Fibroblast of mammary gland (primary cell): ENCODE measurements around the gene DHRS9.

Experiments
- DNase-seq: peaks from one replicate; pipeline ENCODE4 v3.0.0-alpha.2; 2010; ENCODE audit warnings: low read depth
- H3K4me3 ChIP-seq: 2 replicates; pipeline ENCODE4 v1.5.1; 2011; ENCODE audit warnings: low read depth, mild to moderate bottlenecking, low read length, moderate library complexity; ENCODE audit not compliant: control insufficient read depth
- TF ChIP-seq, protein P1 (sequence below): conservative IDR thresholded peaks from 2 replicates; pipeline ENCODE4 v1.5.1; 2011; ENCODE audit warnings: low read depth, low read length, inconsistent platforms; ENCODE audit not compliant: control insufficient read depth, insufficient read depth

Gene DHRS9

DNA sequence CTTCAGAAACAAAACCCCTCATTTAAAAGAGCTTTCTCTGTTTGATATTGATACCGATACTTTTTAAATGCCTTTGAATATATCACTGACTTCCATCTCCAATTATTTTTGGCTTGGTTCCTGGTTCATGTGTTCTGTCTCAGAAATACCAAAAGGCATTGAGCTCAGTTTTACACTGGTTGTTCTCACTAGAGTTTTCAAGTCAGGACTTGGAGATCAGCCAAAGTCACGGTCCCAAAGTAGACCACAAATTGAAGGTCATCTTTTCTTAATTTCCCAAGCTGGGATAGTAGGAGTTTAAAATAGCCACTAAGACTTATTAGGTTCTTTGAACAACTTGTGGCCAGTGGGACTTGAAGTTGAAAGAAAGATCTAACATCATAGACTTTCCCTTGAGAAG, 24.2 kb downstream of the DHRS9 start:
- TF ChIP-seq, protein P1, sequence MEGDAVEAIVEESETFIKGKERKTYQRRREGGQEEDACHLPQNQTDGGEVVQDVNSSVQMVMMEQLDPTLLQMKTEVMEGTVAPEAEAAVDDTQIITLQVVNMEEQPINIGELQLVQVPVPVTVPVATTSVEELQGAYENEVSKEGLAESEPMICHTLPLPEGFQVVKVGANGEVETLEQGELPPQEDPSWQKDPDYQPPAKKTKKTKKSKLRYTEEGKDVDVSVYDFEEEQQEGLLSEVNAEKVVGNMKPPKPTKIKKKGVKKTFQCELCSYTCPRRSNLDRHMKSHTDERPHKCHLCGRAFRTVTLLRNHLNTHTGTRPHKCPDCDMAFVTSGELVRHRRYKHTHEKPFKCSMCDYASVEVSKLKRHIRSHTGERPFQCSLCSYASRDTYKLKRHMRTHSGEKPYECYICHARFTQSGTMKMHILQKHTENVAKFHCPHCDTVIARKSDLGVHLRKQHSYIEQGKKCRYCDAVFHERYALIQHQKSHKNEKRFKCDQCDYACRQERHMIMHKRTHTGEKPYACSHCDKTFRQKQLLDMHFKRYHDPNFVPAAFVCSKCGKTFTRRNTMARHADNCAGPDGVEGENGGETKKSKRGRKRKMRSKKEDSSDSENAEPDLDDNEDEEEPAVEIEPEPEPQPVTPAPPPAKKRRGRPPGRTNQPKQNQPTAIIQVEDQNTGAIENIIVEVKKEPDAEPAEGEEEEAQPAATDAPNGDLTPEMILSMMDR, result no peak
- no peak for DNase-seq
- no peak overlapping the region for H3K4me3 ChIP-seq

GRCh38 chr2:169094676-169095075, 25.3 kb downstream of the DHRS9 start:
- no peak overlapping the region for H3K4me3 ChIP-seq
- no peak for DNase-seq
- TF ChIP-seq, protein P1, result no peak

- TF ChIP-seq, protein P1, result no peak
- DNase-seq, result peak; percentile 95
- H3K4me3 ChIP-seq, result no peak overlapping the region
These were observed 26.3 kb downstream of the DHRS9 start for GRCh38 chr2:169095621-169096105.

DNA sequence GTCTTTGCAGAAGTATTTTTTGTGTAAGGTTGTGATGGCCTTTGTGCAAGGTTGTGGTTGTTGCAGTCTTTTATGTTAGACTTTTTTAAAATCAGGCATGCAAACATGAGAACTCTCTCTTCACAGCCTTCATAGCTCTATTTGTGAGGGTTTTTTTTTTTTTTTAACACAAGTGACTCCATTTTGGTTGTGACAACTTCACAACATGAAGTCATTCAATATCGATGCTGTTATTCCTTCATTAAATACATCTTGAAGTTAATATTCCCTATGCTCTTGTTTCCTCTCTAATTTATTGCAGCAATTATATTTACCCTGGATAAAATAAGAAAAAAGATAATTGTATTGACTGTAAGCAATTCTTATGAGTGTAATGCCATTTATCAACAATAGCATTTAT, 35.5 kb downstream of the DHRS9 start:
- no peak for DNase-seq

DNA sequence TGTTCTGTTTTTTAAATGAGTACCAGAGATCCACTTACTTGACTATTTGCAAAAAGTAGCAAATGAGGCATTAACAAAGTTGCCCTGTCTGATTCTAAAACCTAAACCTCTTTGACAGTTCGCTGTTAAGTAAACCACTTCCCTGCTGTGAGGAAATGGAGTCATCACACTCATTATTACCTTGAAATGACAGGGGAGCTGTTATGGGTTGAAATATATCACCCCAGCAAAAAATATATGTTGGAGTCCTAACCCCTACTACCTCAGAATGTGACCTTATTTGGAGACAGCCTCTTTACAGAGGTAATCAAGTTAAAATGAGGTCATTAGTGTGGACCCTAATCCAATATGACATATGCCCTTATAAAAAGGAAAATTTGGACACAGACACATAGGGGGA, 36.1 kb downstream of the DHRS9 start:
- H3K4me3 ChIP-seq, result no peak overlapping the region
- TF ChIP-seq, protein P1, result no peak
- no peak for DNase-seq

More for the DNA sequence above, 35.5 kb downstream of the DHRS9 start:
- no peak overlapping the region for H3K4me3 ChIP-seq
- TF ChIP-seq, protein P1, result no peak

GRCh38 chr2:169106134-169106533, 36.8 kb downstream of the DHRS9 start:
- TF ChIP-seq, protein P1, result no peak
- no peak for DNase-seq

More at GRCh38 chr2:169106134-169106533, 36.8 kb downstream of the DHRS9 start:
- H3K4me3 ChIP-seq, result no peak overlapping the region
